H9 (cell line): ENCODE results near the gene SLC29A2. TPM values are rescaled to one million over a fixed set of nuclear protein-coding genes. Genes with fewer than 3 reads are reported as not detected.

Experiments used
- DNase-seq: peaks from one replicate; pipeline ENCODE4 v3.0.0-alpha.2; 2017
- H2AFZ ChIP-seq: one replicate; pipeline ENCODE4 v1.6.1; 2013; ENCODE audit warnings: mild to moderate bottlenecking, low read length, control low read depth, moderate library complexity
- H2AK5ac ChIP-seq: 2 replicates; pipeline ENCODE4 v1.6.1; 2013; ENCODE audit warnings: low read length, control low read depth, mixed read lengths; ENCODE audit not compliant: insufficient read length
- H2BK120ac ChIP-seq: one replicate; pipeline ENCODE4 v1.6.1; 2013; ENCODE audit warnings: low read depth, mild to moderate bottlenecking, low read length, control low read depth, inconsistent platforms; ENCODE audit not compliant: poor library complexity, severe bottlenecking
- H2BK12ac ChIP-seq: 2 replicates; pipeline ENCODE4 v1.6.1; 2013; ENCODE audit warnings: low read length, control low read depth, mixed read lengths, low read depth; ENCODE audit not compliant: insufficient read length
- H2BK15ac ChIP-seq: 2 replicates; pipeline ENCODE4 v1.6.1; 2013; ENCODE audit warnings: low read depth, low read length, control low read depth
- H2BK20ac ChIP-seq: one replicate; pipeline ENCODE4 v1.6.1; 2013; ENCODE audit warnings: low read depth, mild to moderate bottlenecking, low read length, control low read depth, inconsistent platforms; ENCODE audit not compliant: poor library complexity, severe bottlenecking
- H2BK5ac ChIP-seq: 2 replicates; pipeline ENCODE4 v1.6.1; 2013; ENCODE audit warnings: low read length, control low read depth, mixed read lengths; ENCODE audit not compliant: insufficient read length
- H3K14ac ChIP-seq: 2 replicates; pipeline ENCODE4 v1.6.1; 2013; ENCODE audit warnings: low read length, control low read depth; ENCODE audit not compliant: insufficient read depth
- H3K18ac ChIP-seq: 2 replicates; pipeline ENCODE4 v1.6.1; 2013; ENCODE audit warnings: low read depth, mild to moderate bottlenecking, mixed read lengths, low read length, control low read depth; ENCODE audit not compliant: insufficient read length
- H3K23ac ChIP-seq: 2 replicates; pipeline ENCODE4 v1.6.1; 2013; ENCODE audit warnings: low read length, control low read depth, mixed read lengths, low read depth; ENCODE audit not compliant: insufficient read length
- H3K23me2 ChIP-seq: 2 replicates; pipeline ENCODE4 v1.6.1; 2013; ENCODE audit warnings: low read depth, mild to moderate bottlenecking, mixed read lengths, low read length, control low read depth; ENCODE audit not compliant: insufficient read length, poor library complexity, severe bottlenecking
- H3K27ac ChIP-seq: 2 replicates; pipeline ENCODE4 v1.5.1; 2013; ENCODE audit warnings: low read length, control low read depth, mixed read lengths, low read depth; ENCODE audit not compliant: insufficient read length
- H3K27me3 ChIP-seq: 2 replicates; pipeline ENCODE4 v1.6.1; 2013; ENCODE audit warnings: low read length, control low read depth, inconsistent platforms; ENCODE audit not compliant: insufficient read depth
- H3K4ac ChIP-seq: 2 replicates; pipeline ENCODE4 v1.6.1; 2013; ENCODE audit warnings: low read depth, mild to moderate bottlenecking, control low read depth, inconsistent platforms, low read length, moderate library complexity
- H3K4me1 ChIP-seq: 2 replicates; pipeline ENCODE4 v1.6.1; 2013; ENCODE audit warnings: low read length, control low read depth, inconsistent platforms; ENCODE audit not compliant: insufficient read depth
- H3K4me2 ChIP-seq: 2 replicates; pipeline ENCODE4 v1.6.1; 2013; ENCODE audit warnings: low read length, control low read depth, mixed read lengths; ENCODE audit not compliant: insufficient read length, insufficient read depth
- H3K56ac ChIP-seq: 2 replicates; pipeline ENCODE4 v1.6.1; 2013; ENCODE audit warnings: low read depth, mild to moderate bottlenecking, mixed read lengths, low read length, control low read depth; ENCODE audit not compliant: insufficient read length
- H3K79me1 ChIP-seq: 2 replicates; pipeline ENCODE4 v1.6.1; 2013; ENCODE audit warnings: low read depth, mild to moderate bottlenecking, moderate library complexity, low read length, control low read depth, inconsistent platforms; ENCODE audit not compliant: insufficient read depth, poor library complexity, severe bottlenecking
- H3K79me2 ChIP-seq: 2 replicates; pipeline ENCODE4 v1.6.1; 2013; ENCODE audit warnings: low read length, control low read depth, inconsistent platforms; ENCODE audit not compliant: insufficient read depth
- H3K9ac ChIP-seq: 2 replicates; pipeline ENCODE4 v1.6.1; 2013; ENCODE audit warnings: low read length, control low read depth, mixed read lengths; ENCODE audit not compliant: insufficient read length; ENCODE audit errors: extremely low read depth
- H3K9me3 ChIP-seq: one replicate; pipeline ENCODE4 v1.6.1; 2013; ENCODE audit warnings: low read depth, low read length, inconsistent platforms; ENCODE audit not compliant: control insufficient read depth
- H3T11ph ChIP-seq: one replicate; pipeline ENCODE4 v1.6.1; 2013; ENCODE audit warnings: mild to moderate bottlenecking, low read length, control low read depth, inconsistent platforms
- H4K20me1 ChIP-seq: one replicate; pipeline ENCODE4 v1.6.1; 2013; ENCODE audit not compliant: control insufficient read depth, insufficient read length, insufficient read depth
- H4K5ac ChIP-seq: 2 replicates; pipeline ENCODE4 v1.6.1; 2013; ENCODE audit warnings: low read depth, mild to moderate bottlenecking, mixed read lengths, low read length, control low read depth; ENCODE audit not compliant: insufficient read length
- H4K8ac ChIP-seq: replicated peaks from 2 replicates; pipeline ENCODE4 v1.6.1; 2013; ENCODE audit warnings: low read length, control low read depth, mixed read lengths, low read depth; ENCODE audit not compliant: insufficient read length
- H4K91ac ChIP-seq: 2 replicates; pipeline ENCODE4 v1.6.1; 2013; ENCODE audit warnings: low read depth, mild to moderate bottlenecking, moderate library complexity, mixed read lengths, low read length, control low read depth; ENCODE audit not compliant: insufficient read length
- H3K27ac Mint-ChIP-seq, 3 experiments: 2 replicates in 2 of 3; 3 replicates in 1 of 3; pipeline ENCODE4 v1.8.0; 2020 to 2021; ENCODE audit warnings: mixed read lengths in 3 of 3, mild to moderate bottlenecking in 1 of 3, moderate library complexity in 1 of 3
- H3K27me3 Mint-ChIP-seq: 2 replicates; pipeline ENCODE4 v1.8.0; 2021; ENCODE audit warnings: low read depth, mild to moderate bottlenecking, moderate library complexity, mixed read lengths
- H3K36me3 Mint-ChIP-seq, 3 experiments: 2 replicates in 2 of 3; 3 replicates in 1 of 3; pipeline ENCODE4 v1.8.0; 2020 to 2021; ENCODE audit warnings: low read depth in 3 of 3, mixed read lengths in 3 of 3; ENCODE audit not compliant: insufficient read depth in 1 of 3
- H3K4me1 Mint-ChIP-seq, 2 experiments: 2 replicates each; pipeline ENCODE4 v1.8.0; 2020; ENCODE audit warnings: mixed read lengths in 2 of 2
- H3K4me3 Mint-ChIP-seq, 2 experiments: 2 replicates in 1 of 2; 3 replicates in 1 of 2; pipeline ENCODE4 v1.8.0; 2020 to 2021; ENCODE audit warnings: mild to moderate bottlenecking in 2 of 2, mixed read lengths in 2 of 2, moderate library complexity in 1 of 2
- H3K9me3 Mint-ChIP-seq, 2 experiments: 2 replicates in 1 of 2; 3 replicates in 1 of 2; pipeline ENCODE4 v1.8.0; 2020; ENCODE audit warnings: mild to moderate bottlenecking in 2 of 2, mixed read lengths in 2 of 2, moderate library complexity in 1 of 2
- WGBS: extraction: QIAGEN DNeasy Blood & Tissue Kit; methylation state at CpG from one replicate; pipeline ENCODE4 v1.1.7; 2013; ENCODE audit warnings: missing lambda C conversion rate, low lambda C conversion rate, mixed read lengths; ENCODE audit not compliant: insufficient read length; ENCODE audit errors: extremely low coverage; 5-methylcytosine and 5-hydroxymethylcytosine counted together
- total RNA-seq: library from RNA; stranded (reverse); gene quantifications from 2 replicates; pipeline ENCODE4 v1.2.1, GENCODE V29; 2021
- TF ChIP-seq, protein P1 (sequence below): fragments of 200-600 bp; sonication (generic); conservative IDR thresholded peaks from 3 replicates; pipeline ENCODE4 v1.8.0; 2021; ENCODE audit warnings: antibody characterized with exemption, mild to moderate bottlenecking

SLC29A2 gene
- total RNA-seq, 1 experiment from 2014 or later: 29.8 TPM

DNA sequence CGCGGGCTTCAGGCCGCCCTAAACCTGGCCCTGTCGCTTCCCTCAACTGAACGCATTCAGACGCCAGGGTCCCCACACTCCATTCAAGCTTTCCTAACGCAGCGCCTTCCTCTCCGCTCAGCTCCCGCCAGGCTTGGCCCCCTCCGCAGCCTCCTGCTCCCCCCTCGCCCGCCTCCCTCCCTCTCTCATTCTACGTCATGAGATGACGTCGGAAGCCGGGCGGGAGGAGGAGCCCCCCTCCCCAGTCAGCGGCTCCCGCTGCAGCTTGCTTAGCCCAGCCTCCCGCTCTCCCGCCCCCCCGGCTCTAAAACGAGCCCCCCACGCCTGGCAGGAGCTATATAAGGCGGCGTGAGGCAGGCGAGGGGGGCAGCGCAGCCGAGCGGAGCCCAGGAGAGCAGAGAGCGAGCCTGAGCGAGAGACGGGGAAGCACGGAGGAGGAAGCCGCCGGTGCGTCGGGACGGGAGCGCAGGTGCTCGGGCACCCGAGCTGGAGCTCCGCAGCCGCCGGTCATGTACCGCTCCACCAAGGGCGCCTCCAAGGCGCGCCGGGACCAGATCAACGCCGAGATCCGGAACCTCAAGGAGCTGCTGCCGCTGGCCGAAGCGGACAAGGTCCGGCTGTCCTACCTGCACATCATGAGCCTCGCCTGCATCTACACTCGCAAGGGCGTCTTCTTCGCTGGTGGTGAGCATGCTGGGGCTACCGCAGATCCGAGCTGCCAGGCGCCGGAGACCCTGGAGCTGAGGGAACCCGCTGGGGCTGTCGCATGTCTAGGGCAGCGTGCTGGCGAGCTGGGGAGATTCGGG, 49.3 kb upstream of the SLC29A2 start, which contains the start of gene NPAS4:
TSS of gene NPAS4 (plus strand) at position 365 of the 806 bp plus-strand sequence. CDS start at position 510, 145 bp downstream.
- peaks cover 19% of the 10 kb centered on the region; the same call in 1 of the 2 replicates for H3K27me3 ChIP-seq
- no peak within 1 kb of the TSS for H3K4ac ChIP-seq
- no peak within 1 kb of the TSS for H2BK120ac ChIP-seq
- H2BK20ac ChIP-seq: no peak within 1 kb of the TSS
- TF ChIP-seq, protein P1, sequence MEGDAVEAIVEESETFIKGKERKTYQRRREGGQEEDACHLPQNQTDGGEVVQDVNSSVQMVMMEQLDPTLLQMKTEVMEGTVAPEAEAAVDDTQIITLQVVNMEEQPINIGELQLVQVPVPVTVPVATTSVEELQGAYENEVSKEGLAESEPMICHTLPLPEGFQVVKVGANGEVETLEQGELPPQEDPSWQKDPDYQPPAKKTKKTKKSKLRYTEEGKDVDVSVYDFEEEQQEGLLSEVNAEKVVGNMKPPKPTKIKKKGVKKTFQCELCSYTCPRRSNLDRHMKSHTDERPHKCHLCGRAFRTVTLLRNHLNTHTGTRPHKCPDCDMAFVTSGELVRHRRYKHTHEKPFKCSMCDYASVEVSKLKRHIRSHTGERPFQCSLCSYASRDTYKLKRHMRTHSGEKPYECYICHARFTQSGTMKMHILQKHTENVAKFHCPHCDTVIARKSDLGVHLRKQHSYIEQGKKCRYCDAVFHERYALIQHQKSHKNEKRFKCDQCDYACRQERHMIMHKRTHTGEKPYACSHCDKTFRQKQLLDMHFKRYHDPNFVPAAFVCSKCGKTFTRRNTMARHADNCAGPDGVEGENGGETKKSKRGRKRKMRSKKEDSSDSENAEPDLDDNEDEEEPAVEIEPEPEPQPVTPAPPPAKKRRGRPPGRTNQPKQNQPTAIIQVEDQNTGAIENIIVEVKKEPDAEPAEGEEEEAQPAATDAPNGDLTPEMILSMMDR: no peak
- H3K79me1 ChIP-seq: no peaks in the 10 kb centered on the region
- no peaks in the 10 kb centered on the region for H3K79me2 ChIP-seq
- peaks cover 10% of the 10 kb centered on the region for H3K4me1 ChIP-seq
- H3T11ph ChIP-seq: no peak within 1 kb of the TSS
- H2BK12ac ChIP-seq: no peak within 1 kb of the TSS
- H4K8ac ChIP-seq: no peak within 1 kb of the TSS
- no peak within 1 kb of the TSS for H2AFZ ChIP-seq
- peak within 1 kb of the TSS; percentile 86 for H3K4me2 ChIP-seq
- H3K9me3 ChIP-seq: no peaks in the 10 kb centered on the region
- H2AK5ac ChIP-seq: no peak within 1 kb of the TSS
- H2BK15ac ChIP-seq: no peak within 1 kb of the TSS
- no peak within 1 kb of the TSS for H4K91ac ChIP-seq
- Mint-ChIP-seq H3K27ac (no peak within 1 kb of the TSS), H3K36me3 (peaks cover 4 to 7% (median 6%) of the 10 kb centered on the region in 3 experiments; a peak in 5 of 7 replicates), H3K9me3 (no peaks in the 10 kb centered on the region; a peak in 1 of 5 replicates), H3K27me3 (peaks cover 36% of the 10 kb centered on the region), H3K4me1 (peaks cover 41 to 42% of the 10 kb centered on the region in 2 experiments), H3K4me3 (peak within 1 kb of the TSS; percentile 60 to 79)
- no peak within 1 kb of the TSS for H3K23ac ChIP-seq
- H3K23me2 ChIP-seq: peaks cover 18% of the 10 kb centered on the region
- H3K14ac ChIP-seq: peak within 1 kb of the TSS; percentile 45; the same call in 1 of the 2 replicates
- WGBS: no CpG with 5 or more reads among the region's 71 CpGs
- no peak within 1 kb of the TSS for H3K9ac ChIP-seq
- no peak within 1 kb of the TSS for H3K27ac ChIP-seq
- H3K56ac ChIP-seq: no peak within 1 kb of the TSS
- H4K5ac ChIP-seq: no peak within 1 kb of the TSS
- H4K20me1 ChIP-seq: no peaks in the 10 kb centered on the region
- peak within 1 kb of the TSS; percentile 55 for H3K18ac ChIP-seq
- DNase-seq: peak; percentile 45
- H2BK5ac ChIP-seq: no peak within 1 kb of the TSS
